Measurements from ENCODE around the gene UCHL1. TPM values are rescaled to one million over a fixed set of nuclear protein-coding genes. Genes with fewer than 3 reads are reported as not detected.

The UCHL1 gene
- polyA plus RNA-seq, 2 of the 4 experiments (the other 2 are of a cell fraction), result 953 to 1,819 TPM

Small RNAs within 50 kb of the gene (small RNA-seq; reads per million reads assigned to genes)
- 0 reads per million in 6 experiments for gene RF00019

Other genes starting within 250 kb of the UCHL1 start
- gene APBB2, start 42.4 kb upstream of the UCHL1 start, polyA plus RNA-seq (2011; rRNA removed), result 31.3 and 31.9 TPM in 2 replicates
- gene APBB2, start 42.4 kb upstream of the UCHL1 start, polyA plus RNA-seq (2017; fragmentation: RNase III; extraction: RNeasy Plus Mini Kit Qiagen cat#74134 plus additional on column Dnase treatment), result 8.3 to 9.9 TPM (median 9.6 TPM) in 3 replicates